Lung (tissue), 12 donors: ENCODE measurements around the gene GLT1D1. TPM values are rescaled to one million over a fixed set of nuclear protein-coding genes. Genes with fewer than 3 reads are reported as not detected.

Experiments used
- ATAC-seq: fragments of 200-7000 bp; cut with Tn5 transposase; one replicate; pipeline ENCODE4 v1.9.1; 2020; ENCODE audit warnings: moderate number of reproducible peaks; ENCODE audit not compliant: insufficient read depth, low FRiP score
- DNase-seq, 3 donors: peaks; one replicate each; pipeline ENCODE4 v3.0.0-alpha.2; 2013 to 2017
- H3K27ac ChIP-seq, 2 donors: one replicate each; pipeline ENCODE4 v1.5.1; 2013; ENCODE audit warnings: mild to moderate bottlenecking in 2 of 2, moderate library complexity in 2 of 2, control low read depth in 1 of 2, inconsistent platforms in 1 of 2, low read depth in 1 of 2, low read length in 1 of 2
- H3K27me3 ChIP-seq, 3 donors: one replicate each; pipeline ENCODE4 v1.5.1; 2013; ENCODE audit warnings: low read length in 2 of 3; ENCODE audit not compliant: control insufficient read depth in 3 of 3, insufficient read depth in 3 of 3
- H3K36me3 ChIP-seq, 4 donors: one replicate each; pipeline ENCODE4 v1.5.1; 2013; ENCODE audit warnings: low read length in 4 of 4, mild to moderate bottlenecking in 1 of 4, moderate library complexity in 1 of 4; ENCODE audit not compliant: control insufficient read depth in 4 of 4, insufficient read depth in 4 of 4
- H3K4me1 ChIP-seq, 5 donors: one replicate each; pipeline ENCODE4 v1.5.1; 2013; ENCODE audit warnings: low read length in 5 of 5, mild to moderate bottlenecking in 2 of 5, moderate library complexity in 1 of 5; ENCODE audit not compliant: control insufficient read depth in 5 of 5, insufficient read depth in 5 of 5
- H3K4me3 ChIP-seq: one replicate; pipeline ENCODE4 v1.5.1; 2013; ENCODE audit warnings: mild to moderate bottlenecking, control low read depth, moderate library complexity
- H3K9ac ChIP-seq, 2 donors: one replicate each; pipeline ENCODE4 v1.5.1; 2013; ENCODE audit warnings: low read length in 2 of 2, control low read depth in 1 of 2; ENCODE audit not compliant: insufficient read depth in 1 of 2
- H3K9me3 ChIP-seq, 4 donors: one replicate each; pipeline ENCODE4 v1.5.1; 2013; ENCODE audit warnings: low read length in 3 of 4, mild to moderate bottlenecking in 1 of 4, moderate library complexity in 1 of 4; ENCODE audit not compliant: control insufficient read depth in 4 of 4, insufficient read depth in 3 of 4
- CTCF ChIP-seq: IDR thresholded peaks from 2 replicates; pipeline ENCODE4 v1.5.1; 2012; ENCODE audit warnings: mild to moderate bottlenecking; ENCODE audit errors: control extremely low read depth, extremely low read depth
- WGBS, 2 donors: extraction: QIAGEN DNeasy Blood & Tissue Kit; methylation state at CpG; one replicate each; pipeline ENCODE4 v1.1.7; 2013; 5-methylcytosine and 5-hydroxymethylcytosine counted together
- polyA plus RNA-seq, 2 donors: library from polyadenylated mRNA; stranded (reverse); fragments of 200-250 nt; gene quantifications; one replicate each; pipeline ENCODE4 v1.2.1, GENCODE V29; 2013
- total RNA-seq, 2 donors: library from RNA; depleted of rRNA in 1 of 2; stranded (reverse); fragments of >200 nt in 1 of 2; gene quantifications; one replicate each; pipeline ENCODE4 v1.2.1, GENCODE V29; 2014 to 2021
- donor health status: control.
- donor health status: control.
- donor health status: Bipolar disorder and iron deficiency.
- donor health status: healthy.
- donor health status: DM: yes; HTN: yes; CAD: no.

Gene GLT1D1
- total and polyA plus RNA-seq, 4 donors = 0.39 to 25.4 (median 4.2) TPM

DNA sequence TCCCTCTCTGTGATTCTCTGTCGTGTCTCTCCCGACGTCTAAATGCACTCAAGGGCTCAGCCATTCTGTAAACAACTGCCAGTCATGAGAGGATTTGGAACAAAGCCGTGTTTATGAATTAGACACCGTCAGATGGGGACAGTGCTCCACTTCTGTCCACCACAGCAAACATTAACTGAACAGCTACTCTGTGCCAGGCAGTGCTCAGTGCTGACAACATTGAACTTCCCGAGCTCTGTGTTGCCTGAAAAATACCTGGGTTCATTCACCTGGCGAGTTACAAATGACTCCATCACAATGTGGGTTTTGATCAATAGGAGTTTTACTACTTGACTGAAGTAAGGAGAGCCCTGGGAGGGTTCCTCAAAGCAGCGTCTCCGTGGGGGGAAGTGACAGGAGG is 139.3 kb downstream of the GLT1D1 start:
- Histone ChIP-seq H3K9me3 (peaks cover 0 to 5% (median 0%) of the 10 kb centered on the region in 4 donors), H3K9ac (no peak overlapping the region), H3K27ac (no peak overlapping the region), H3K27me3 (no peaks in the 10 kb centered on the region), H3K36me3 (no peaks in the 10 kb centered on the region), H3K4me1 (no peaks in the 10 kb centered on the region), H3K4me3 (no peak overlapping the region)
- DNase-seq (no peak), ATAC-seq (no peak)
- WGBS, 2 donors = 65 to 84% methylated on average over 9 of the region's 9 CpGs
- TF ChIP-seq CTCF = no peak

GRCh38 chr12:128994856-128995255 is 141.6 kb downstream of the GLT1D1 start:
- peaks cover 0 to 3% (median 0%) of the 10 kb centered on the region in 4 donors for H3K9me3 ChIP-seq
- no peak overlapping the region for H3K27ac ChIP-seq
- no peaks in the 10 kb centered on the region for H3K36me3 ChIP-seq
- H3K27me3 ChIP-seq = no peaks in the 10 kb centered on the region
- no peak for ATAC-seq
- TF ChIP-seq CTCF = no peak
- WGBS, 2 donors = 60 to 92% methylated on average over 2 of the region's 2 CpGs
- DNase-seq = no peak
- no peak overlapping the region for H3K4me3 ChIP-seq
- H3K4me1 ChIP-seq = no peaks in the 10 kb centered on the region
- H3K9ac ChIP-seq = no peak overlapping the region

DNA sequence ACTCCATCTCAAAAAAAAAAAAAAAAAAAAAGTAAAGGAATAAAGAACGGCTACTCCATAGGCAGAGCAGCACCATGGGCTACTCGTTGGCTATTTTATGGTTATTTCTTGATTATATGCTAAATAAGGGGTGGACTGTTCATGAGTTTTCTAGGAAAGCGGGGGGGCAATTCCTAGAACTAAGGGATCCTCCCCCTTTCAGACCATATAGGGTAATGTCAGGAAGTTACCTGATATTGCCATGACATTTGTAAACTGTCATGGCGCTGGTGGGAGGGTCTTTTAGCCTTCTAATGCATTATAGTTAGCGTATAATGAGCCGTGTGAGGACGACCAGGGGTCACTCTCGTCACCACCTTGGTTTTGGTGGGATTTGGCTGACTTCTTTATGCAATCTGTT is 142.3 kb downstream of the GLT1D1 start:
- no peak for TF ChIP-seq CTCF
- Histone ChIP-seq H3K36me3 (no peaks in the 10 kb centered on the region), H3K9me3 (peaks cover 0 to 3% (median 0%) of the 10 kb centered on the region in 4 donors), H3K27me3 (no peaks in the 10 kb centered on the region), H3K27ac (no peak overlapping the region), H3K4me3 (no peak overlapping the region), H3K9ac (no peak overlapping the region), H3K4me1 (no peaks in the 10 kb centered on the region)
- ATAC-seq (no peak), DNase-seq (no peak)
- WGBS, 2 donors = 73 to 76% methylated on average over 8 of the region's 8 CpGs

DNA sequence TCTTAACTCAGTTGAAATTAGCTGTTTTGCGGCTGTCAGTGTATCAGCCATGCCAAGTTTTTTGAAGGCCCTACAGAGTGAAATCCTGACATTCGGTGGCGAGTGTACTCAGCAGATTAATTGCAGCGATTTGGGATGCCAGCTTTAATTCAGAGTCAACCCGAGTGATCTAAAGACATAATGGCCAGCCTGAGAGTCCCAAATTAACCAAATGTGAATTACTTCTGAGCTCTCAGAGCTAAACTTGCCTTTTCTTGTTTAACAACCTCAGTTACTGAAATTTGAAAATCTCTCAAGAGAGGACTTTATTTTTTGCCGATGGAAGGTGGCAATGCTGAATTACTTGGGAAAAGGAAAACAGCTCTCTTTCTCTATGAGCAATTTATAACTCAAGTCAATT is 148.5 kb downstream of the GLT1D1 start:
- ATAC-seq (no peak), DNase-seq (no peak)
- Histone ChIP-seq H3K9me3 (peaks cover 0 to 5% (median 0%) of the 10 kb centered on the region in 4 donors), H3K4me3 (no peak overlapping the region), H3K36me3 (no peaks in the 10 kb centered on the region), H3K9ac (no peak overlapping the region), H3K4me1 (no peaks in the 10 kb centered on the region), H3K27ac (no peak overlapping the region), H3K27me3 (no peaks in the 10 kb centered on the region)
- 91% methylated on average over 6 of the region's 6 CpGs for WGBS, 2 donors
- no peak for TF ChIP-seq CTCF
